Fibroblast of villous mesenchyme (primary cell): ENCODE results near the gene TFR2. TPM values are rescaled to one million over a fixed set of nuclear protein-coding genes. Genes with fewer than 3 reads are reported as not detected.

Experiments used
- DNase-seq: peaks from one replicate; pipeline ENCODE4 v3.0.0-alpha.2; 2010; ENCODE audit warnings: low read depth
- H3K4me3 ChIP-seq: 2 replicates; pipeline ENCODE4 v1.5.1; 2011; ENCODE audit warnings: low read depth, mild to moderate bottlenecking, low read length
- total RNA-seq: library from RNA; depleted of rRNA; stranded (reverse); fragments of >200 nt; gene quantifications from 2 replicates; pipeline ENCODE4 v1.2.3, GENCODE V29; 2012
- TF ChIP-seq, protein P1 (sequence below): IDR thresholded peaks from 2 replicates; pipeline ENCODE4 v1.5.1; 2012; ENCODE audit warnings: low read depth, mild to moderate bottlenecking, low read length; ENCODE audit not compliant: insufficient read depth

TFR2 gene
- total RNA-seq, 1 donor, result 0.43 TPM

DNA sequence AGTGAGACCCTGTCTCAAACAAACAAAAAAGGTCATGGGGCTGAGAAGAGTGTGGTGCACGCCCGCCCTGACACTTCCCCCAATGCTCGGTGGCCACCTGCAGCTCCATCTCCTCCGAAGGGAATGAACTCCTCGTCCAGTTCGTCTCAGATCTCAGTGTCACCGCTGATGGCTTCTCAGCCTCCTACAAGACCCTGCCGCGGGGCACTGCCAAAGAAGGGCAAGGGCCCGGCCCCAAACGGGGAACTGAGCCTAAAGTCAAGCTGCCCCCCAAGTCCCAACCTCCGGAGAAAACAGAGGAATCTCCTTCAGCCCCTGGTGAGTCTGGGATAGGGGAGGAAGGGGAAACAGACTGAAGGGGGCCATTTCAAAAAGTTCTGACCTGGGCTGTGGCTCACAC, 35.0 kb downstream of the TFR2 start:
- DNase-seq, result no peak
- TF ChIP-seq, protein P1, sequence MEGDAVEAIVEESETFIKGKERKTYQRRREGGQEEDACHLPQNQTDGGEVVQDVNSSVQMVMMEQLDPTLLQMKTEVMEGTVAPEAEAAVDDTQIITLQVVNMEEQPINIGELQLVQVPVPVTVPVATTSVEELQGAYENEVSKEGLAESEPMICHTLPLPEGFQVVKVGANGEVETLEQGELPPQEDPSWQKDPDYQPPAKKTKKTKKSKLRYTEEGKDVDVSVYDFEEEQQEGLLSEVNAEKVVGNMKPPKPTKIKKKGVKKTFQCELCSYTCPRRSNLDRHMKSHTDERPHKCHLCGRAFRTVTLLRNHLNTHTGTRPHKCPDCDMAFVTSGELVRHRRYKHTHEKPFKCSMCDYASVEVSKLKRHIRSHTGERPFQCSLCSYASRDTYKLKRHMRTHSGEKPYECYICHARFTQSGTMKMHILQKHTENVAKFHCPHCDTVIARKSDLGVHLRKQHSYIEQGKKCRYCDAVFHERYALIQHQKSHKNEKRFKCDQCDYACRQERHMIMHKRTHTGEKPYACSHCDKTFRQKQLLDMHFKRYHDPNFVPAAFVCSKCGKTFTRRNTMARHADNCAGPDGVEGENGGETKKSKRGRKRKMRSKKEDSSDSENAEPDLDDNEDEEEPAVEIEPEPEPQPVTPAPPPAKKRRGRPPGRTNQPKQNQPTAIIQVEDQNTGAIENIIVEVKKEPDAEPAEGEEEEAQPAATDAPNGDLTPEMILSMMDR, result no peak
- no peak overlapping the region for H3K4me3 ChIP-seq

DNA sequence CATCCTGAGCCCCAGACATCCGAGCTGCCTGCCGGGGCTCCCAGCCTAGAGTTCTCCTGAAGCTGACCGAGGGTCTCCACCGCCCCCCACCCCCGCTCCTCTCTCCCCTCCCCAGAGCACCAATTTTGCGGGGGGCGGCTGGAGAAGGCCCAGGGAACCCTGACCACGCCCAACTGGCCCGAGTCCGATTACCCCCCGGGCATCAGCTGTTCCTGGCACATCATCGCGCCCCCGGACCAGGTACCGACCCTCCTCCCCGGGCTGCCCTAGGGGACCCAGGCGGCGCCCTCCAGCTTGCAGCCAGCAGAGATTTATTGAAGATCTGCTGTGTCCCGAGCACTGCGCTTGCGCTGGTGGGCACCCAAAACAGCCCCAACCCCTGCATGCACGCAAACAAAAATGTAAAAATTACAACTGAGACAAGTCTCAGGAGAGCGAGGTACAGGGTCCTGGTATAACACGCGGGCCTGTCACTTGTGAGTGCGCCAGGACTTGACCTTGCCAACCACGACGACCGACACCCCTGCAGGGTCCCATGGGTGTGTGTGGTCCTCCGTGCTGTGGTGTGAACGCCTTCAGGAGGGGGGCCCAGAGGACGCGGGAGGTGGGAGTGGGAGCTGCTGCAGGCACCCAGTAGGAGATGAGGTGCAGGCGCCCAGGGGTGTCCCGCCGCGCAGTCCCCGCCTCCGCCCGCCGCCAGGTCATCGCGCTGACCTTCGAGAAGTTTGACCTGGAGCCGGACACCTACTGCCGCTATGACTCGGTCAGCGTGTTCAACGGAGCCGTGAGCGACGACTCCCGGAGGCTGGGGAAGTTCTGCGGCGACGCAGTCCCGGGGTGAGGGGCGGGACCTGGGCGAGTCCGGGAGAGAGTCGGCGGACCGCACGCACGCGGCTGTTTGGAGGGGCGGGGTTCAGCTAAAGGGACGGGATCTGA, 36.1 kb downstream of the TFR2 start:
- TF ChIP-seq, protein P1, result no peak
- DNase-seq, result no peak
- H3K4me3 ChIP-seq, result peak overlapping the region; percentile 92

DNA sequence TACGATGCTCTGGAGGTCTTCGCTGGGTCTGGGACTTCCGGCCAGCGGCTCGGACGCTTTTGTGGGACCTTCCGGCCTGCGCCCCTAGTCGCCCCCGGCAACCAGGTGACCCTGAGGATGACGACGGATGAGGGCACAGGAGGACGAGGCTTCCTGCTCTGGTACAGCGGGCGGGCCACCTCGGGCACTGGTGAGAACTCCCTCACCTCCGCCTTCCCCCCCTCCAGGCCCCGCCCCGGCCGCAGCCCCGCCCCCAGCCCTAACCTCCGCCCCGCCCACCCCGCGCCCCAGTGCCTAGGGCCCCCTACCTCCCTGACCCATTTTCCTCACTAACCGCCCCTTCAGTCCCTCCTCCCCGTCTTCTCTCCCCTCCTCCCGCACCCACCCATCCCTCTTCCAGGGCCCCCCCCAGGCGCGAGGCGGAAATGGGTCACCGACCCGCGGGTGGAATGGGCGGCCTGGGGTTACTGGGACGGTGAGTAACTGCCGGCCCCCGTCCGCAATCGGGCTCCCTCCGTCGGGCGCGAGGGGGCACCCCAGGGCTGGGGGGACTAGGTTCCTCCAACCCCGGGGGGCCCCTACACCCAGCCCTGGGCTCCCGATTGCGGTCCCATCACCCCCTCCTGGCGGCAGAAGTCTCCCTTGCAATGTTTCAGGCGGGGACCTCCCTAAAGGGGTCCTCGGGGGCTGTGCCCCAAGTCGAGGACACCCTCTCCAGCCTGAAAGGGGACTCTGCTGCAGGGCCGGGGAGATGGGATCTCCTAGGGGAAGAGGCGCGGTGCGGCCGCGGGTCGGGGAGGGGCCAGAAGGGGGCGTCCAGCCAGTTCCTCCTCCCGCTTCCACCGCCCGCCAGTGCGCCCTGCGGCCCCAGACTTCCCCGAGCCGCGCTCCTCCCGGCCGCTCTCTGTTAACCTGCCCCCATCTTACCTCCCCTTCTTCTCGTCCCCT, 37.0 kb downstream of the TFR2 start:
- peak; percentile 51 for DNase-seq
- peak overlapping the region; percentile 92 for H3K4me3 ChIP-seq
- TF ChIP-seq, protein P1, result peak; percentile 32

DNA sequence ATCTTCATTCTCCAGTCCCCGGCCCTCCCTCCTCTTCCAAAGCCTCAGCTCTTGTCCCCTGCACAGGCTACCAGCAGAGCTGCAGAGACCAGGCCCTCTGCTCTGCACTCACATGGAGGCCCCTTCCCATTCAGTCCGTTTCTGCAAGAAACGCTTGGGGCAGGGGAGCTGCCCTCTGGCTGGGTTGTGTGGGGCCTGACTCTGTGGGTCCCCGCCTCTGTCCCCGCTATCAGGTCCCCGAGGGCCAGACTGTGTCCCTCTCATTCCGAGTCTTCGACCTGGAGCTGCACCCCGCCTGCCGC, 37.7 kb downstream of the TFR2 start:
- H3K4me3 ChIP-seq, result peak overlapping the region; percentile 92
- TF ChIP-seq, protein P1, result no peak
- peak; percentile 40 for DNase-seq

DNA sequence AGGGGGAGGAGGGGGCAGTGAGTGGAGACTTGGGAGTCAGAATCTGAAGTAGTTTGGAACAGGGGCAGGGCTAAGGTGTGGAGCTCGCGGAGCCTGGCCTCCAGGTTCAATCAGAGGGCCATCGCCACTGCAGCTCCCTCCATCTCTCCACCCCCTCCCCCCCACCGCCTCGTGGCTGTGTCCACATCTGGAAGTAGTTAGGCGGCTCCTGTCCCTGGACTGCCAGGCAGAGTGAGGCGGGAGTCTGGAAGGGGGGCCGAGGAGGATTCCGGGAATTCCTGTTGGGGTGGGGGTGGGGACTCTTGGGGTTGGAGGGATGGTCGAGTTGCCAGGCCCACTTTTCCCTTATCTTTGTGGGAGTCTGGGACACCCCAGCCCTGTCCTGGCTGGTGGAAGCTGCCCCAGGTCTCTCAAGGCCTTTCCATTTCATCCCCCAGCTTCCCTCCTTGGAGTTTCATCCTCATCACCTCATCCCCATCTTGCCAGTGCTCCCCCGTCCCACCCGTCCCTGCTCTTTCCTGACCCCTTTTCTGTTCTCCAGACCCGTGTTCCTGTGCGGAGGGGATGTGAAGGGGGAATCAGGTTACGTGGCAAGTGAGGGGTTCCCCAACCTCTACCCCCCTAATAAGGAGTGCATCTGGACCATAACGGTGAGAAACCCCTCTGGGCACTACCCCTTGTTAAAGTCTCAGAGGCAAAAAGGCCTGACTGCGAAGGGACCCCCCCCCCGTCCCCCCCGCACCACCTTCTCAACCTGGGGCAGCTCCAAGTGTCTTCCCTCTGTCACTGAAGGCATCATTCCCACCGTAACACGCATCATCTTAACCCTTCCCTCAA, 38.2 kb downstream of the TFR2 start:
- H3K4me3 ChIP-seq, result peak overlapping the region; percentile 92
- TF ChIP-seq, protein P1, result no peak
- peak; percentile 89 for DNase-seq

DNA sequence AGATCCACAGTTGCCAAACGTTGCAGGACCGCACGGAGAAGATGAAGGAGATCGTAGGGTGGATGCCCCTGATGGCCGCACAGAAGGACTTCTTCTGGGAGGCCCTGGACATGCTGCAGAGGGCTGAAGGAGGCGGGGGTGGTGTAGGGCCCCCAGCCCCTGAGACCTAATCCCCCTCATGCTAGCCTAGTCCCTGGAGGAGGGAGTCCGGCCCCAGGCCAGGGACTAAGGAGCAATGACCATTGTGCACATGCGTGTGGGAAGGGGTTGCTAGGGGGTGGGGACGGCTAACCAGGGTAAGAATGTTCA, 40.7 kb downstream of the TFR2 start:
- no peak overlapping the region for H3K4me3 ChIP-seq
- TF ChIP-seq, protein P1, result no peak
- DNase-seq, result no peak
